Stromal cell of bone marrow (primary cell): ENCODE measurements around the gene RAI14.
"Not testable (repeated sequence)": the region's sequence is repeated elsewhere in the genome, so short reads cannot be mapped to it uniquely, and the experiment has no call there.

Experiments used
- DNase-seq: peaks from one replicate; pipeline ENCODE4 v3.0.0-alpha.2; 2012; ENCODE audit warnings: low read depth

Gene RAI14

DNA sequence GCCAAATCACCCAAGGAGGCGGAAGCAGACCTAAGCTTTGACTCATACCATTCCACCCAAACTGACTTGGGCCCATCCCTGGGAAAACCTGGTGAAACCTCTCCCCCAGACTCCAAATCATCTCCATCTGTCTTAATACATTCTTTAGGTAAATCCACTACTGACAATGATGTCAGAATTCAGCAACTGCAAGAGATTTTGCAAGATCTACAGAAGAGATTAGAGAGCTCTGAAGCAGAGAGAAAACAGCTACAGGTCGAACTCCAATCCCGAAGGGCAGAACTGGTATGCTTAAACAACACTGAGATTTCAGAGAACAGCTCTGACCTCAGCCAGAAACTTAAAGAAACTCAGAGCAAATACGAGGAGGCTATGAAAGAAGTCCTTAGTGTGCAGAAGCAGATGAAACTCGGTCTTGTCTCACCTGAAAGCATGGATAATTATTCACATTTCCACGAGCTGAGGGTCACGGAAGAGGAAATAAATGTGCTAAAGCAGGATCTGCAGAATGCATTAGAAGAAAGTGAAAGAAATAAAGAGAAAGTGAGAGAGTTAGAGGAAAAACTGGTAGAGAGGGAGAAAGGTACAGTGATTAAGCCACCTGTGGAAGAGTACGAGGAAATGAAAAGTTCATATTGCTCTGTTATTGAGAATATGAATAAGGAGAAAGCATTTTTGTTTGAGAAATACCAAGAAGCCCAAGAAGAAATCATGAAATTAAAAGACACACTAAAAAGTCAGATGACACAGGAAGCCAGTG, 167.0 kb downstream of the RAI14 start:
- no peak for DNase-seq

DNA sequence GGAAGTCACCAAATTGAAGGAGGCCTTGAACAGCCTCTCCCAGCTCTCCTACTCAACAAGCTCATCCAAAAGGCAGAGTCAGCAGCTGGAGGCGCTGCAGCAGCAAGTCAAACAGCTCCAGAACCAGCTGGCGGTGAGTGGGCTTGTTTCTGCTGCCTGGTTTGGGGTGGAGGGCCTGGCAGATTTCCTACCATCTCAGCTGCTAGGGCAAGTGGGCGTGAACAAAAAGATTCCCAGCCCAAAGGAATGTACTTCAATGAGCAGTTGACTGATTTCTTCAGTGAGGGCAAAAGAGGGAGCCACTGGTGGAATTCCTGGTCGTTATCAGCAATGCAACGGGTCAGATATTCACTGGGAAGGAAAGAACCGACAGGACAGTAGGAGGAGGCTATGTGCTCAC, 170.2 kb downstream of the RAI14 start:
- no peak for DNase-seq

GRCh38 chr5:34827588-34828506, 171.7 kb downstream of the RAI14 start:
- no peak for DNase-seq

GRCh38 chr5:34830827-34831226, 174.7 kb downstream of the RAI14 start:
- DNase-seq: not testable (repeated sequence)

GRCh38 chr5:34831303-34831702, 175.2 kb downstream of the RAI14 start:
- no peak for DNase-seq

GRCh38 chr5:34832568-34832967, 176.4 kb downstream of the RAI14 start:
- no peak for DNase-seq

DNA sequence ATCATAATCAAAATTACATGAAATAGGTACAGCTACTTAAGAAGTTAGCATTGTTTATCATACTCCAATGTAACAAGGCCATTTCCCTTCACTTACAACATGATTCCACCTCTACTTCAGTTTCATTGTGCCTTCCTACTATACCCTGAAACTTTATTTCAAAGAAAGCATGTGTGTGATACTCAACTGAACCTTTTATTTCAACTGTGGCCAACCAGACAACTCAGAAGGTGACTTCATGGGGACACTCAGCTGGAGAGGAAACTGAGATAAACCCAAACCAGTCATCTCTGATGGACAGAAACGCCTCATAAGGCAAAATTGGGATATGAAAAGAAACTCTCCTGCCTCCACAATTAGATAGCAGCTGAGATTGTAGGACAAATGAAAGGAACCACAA, 177.0 kb downstream of the RAI14 start:
- DNase-seq: no peak

GRCh38 chr5:34833976-34834793, 178.1 kb downstream of the RAI14 start:
- DNase-seq: no peak

- no peak for DNase-seq
Measured at GRCh38 chr5:34834794-34835089, 178.6 kb downstream of the RAI14 start.

- DNase-seq: no peak
Measured at GRCh38 chr5:34835664-34836063, 179.5 kb downstream of the RAI14 start.

- peak; percentile 74 for DNase-seq
Measured at GRCh38 chr5:34838785-34839714, 182.9 kb downstream of the RAI14 start, which contains the start of gene TTC23L. Gene TTC23L, plus strand, starts transcription at chr5:34839164. Its CDS starts 1,508 bp downstream, at chr5:34840672.

- no peak for DNase-seq
Measured at GRCh38 chr5:34841816-34842215, 185.7 kb downstream of the RAI14 start.

DNA sequence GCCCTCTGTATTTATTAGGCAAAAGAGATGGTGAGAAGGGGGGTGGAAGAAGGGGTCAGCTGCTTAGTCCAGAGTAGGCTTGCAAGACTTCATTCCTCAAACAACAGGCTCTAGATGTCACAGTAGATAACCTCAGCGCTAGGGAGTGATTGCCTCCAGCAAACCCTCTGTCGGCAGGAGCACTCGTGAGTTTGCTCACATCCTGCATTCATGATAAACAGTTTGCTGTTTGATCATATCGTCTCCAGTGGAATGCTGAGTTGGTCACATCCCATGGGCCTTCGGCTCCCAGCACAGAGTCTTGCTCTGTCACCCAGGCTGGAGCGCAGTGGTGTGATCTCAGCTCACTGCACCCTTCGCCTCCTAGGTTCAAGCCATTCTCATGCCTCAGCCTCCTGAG, 186.4 kb downstream of the RAI14 start:
- no peak for DNase-seq

DNA sequence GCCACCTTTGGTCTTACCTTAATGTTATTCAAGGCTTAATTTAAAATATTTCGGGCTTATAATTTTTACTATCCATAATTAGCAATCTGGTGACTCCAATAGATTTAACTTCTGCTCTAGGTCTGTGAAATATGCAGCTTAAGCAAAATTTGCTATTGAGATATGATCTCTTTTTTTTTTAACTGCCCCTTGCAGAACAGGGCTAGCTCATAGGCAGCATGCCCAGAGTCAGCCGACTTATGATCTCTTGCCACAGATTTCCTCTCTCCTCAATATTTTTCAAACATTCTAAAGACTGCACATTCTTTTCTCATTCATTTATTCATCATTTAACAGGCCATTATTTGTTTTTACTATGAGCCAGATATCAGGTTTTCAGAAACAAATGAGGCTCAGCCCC, 187.4 kb downstream of the RAI14 start:
- peak; percentile 25 for DNase-seq

DNA sequence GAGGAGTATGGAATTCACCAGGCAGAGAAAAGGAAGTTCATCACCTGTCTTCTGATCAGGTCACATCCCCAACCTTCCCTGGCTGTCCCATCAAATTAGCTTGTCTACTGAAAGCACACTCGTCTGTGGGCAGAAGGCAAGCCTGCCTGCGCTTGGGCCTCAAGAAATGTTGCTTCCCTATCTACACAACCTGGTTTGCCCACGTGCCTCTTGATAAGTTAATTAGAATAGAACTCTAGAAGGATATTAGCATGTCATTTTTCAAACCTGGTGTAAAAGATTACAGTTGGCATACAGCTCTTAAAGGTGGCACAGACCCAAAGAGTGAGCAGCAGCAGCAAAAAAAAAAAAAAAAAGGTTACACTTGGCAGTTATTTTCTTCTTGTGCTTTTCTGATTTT, 188.0 kb downstream of the RAI14 start:
- DNase-seq: no peak

- DNase-seq: no peak
Measured at GRCh38 chr5:34844999-34845398, 188.9 kb downstream of the RAI14 start.

- no peak for DNase-seq
Measured at GRCh38 chr5:34847056-34847455, 190.9 kb downstream of the RAI14 start.

DNA sequence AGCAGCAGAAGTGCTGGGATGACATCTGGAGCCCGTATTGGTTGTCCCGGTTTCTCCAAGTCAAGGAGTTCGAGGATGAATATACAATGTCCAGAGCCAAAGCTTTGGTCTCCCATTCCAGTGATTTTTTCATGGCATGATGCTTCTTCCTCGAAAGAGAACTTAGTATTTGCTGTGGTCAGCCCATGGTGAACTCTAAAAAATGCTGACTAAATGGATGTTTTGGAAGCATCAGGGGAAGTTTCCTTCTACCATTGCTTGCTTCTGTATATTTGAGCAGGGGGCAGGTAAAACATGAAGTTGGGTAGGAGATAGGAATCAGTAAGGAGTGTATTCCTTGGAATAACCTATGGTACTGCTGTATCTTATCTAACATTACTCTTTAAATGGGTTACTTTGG, 191.4 kb downstream of the RAI14 start:
- DNase-seq: no peak

DNA sequence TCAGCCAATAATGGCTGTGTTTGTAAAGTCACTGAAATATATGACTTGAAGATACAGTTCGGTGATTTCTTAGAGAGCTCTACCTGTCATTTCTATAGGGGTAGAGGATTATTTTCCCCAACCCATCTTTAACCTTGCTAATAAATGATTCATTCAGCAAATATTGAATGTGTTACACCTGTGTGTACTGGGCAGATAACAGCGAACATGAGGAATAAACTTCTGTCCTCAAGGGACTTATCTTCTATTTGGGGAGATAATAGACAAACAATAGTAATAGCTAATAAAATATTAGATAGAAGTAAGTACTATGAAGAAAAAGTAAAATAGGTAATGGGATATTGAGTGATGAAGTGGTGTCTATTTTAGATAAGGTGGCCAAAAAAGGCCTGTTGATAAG, 192.1 kb downstream of the RAI14 start:
- DNase-seq: no peak

- DNase-seq: no peak
Measured at GRCh38 chr5:34849253-34849652, 193.1 kb downstream of the RAI14 start.

- DNase-seq: no peak
Measured at GRCh38 chr5:34854459-34855174, 198.5 kb downstream of the RAI14 start.
